SJCRH30 (cell line): ENCODE results near the gene CD96. TPM values are rescaled to one million over a fixed set of nuclear protein-coding genes. Genes with fewer than 3 reads are reported as not detected.

Experiments used
- DNase-seq, 2 experiments: peaks; one replicate each; pipeline ENCODE4 v3.0.0-alpha.2; 2015 to 2020
- H3K27ac ChIP-seq: fragments of 250-450 bp; sonication (Bioruptor Pico); 2 replicates; pipeline ENCODE4 v1.5.1; 2020; ENCODE audit warnings: mild to moderate bottlenecking, moderate library complexity
- H3K27me3 ChIP-seq: fragments of 250-450 bp; sonication (Bioruptor Pico); 2 replicates; pipeline ENCODE4 v1.5.1; 2020; ENCODE audit warnings: mild to moderate bottlenecking, moderate library complexity
- H3K36me3 ChIP-seq: fragments of 250-450 bp; sonication (Bioruptor Pico); 2 replicates; pipeline ENCODE4 v1.5.1; 2020; ENCODE audit warnings: mild to moderate bottlenecking, moderate library complexity
- H3K4me1 ChIP-seq: fragments of 250-450 bp; sonication (Bioruptor Pico); 2 replicates; pipeline ENCODE4 v1.5.1; 2020; ENCODE audit warnings: mild to moderate bottlenecking, moderate library complexity
- H3K4me3 ChIP-seq: fragments of 250-450 bp; sonication (Bioruptor Pico); 2 replicates; pipeline ENCODE4 v1.5.1; 2020; ENCODE audit warnings: mild to moderate bottlenecking, moderate library complexity
- H3K9me3 ChIP-seq: fragments of 250-450 bp; sonication (Bioruptor Pico); replicated peaks from 2 replicates; pipeline ENCODE4 v1.5.1; 2020; ENCODE audit warnings: mild to moderate bottlenecking, moderate library complexity
- total RNA-seq: library from RNA; depleted of rRNA; stranded (reverse); fragments of >200 nt; shearing (Covaris generic); gene quantifications from 2 replicates; pipeline ENCODE4 v1.2.3, GENCODE V29; 2014; rRNA removed

Gene CD96
- total RNA-seq, 1 experiment from 2014 or later = 0.28 TPM

- no peak for DNase-seq
Measured at GRCh38 chr3:111701292-111701906, 159.4 kb downstream of the CD96 start.

More at GRCh38 chr3:111701292-111701906, 159.4 kb downstream of the CD96 start:
- Histone ChIP-seq H3K4me3 (no peak overlapping the region), H3K27ac (no peak overlapping the region), H3K9me3 (no peaks in the 10 kb centered on the region), H3K4me1 (no peaks in the 10 kb centered on the region), H3K27me3 (no peaks in the 10 kb centered on the region), H3K36me3 (no peaks in the 10 kb centered on the region)

Other genes with a start within 250 kb of the CD96 start
- not detected in 2 replicates for gene ZBED2, start 53.1 kb downstream of the CD96 start, total RNA-seq
- gene PLCXD2, start 132.5 kb downstream of the CD96 start, total RNA-seq = 3.0 and 3.3 TPM in 2 replicates